Astrocyte of the spinal cord (primary cell): Measurements from ENCODE around the gene CFLAR.

Experiments
- DNase-seq: peaks from one replicate; pipeline ENCODE4 v3.0.0; 2011; ENCODE audit warnings: low read depth, low spot score
- H3K4me3 ChIP-seq: 2 replicates; pipeline ENCODE4 v1.5.1; 2011; ENCODE audit warnings: low read depth, mild to moderate bottlenecking, low read length, moderate library complexity
- in situ Hi-C: cut with HindIII; loops from 2 replicates; pipeline ENCODE4 v1.10.0; 2017; ENCODE audit warnings: low sequenced_read_pairs
- TF ChIP-seq, protein P1 (sequence below): IDR thresholded peaks from 2 replicates; pipeline ENCODE4 v1.5.1; 2012; ENCODE audit warnings: low read depth, mild to moderate bottlenecking, low read length, inconsistent platforms

Gene CFLAR

GRCh38 chr2:201223089-201224073, 107.4 kb downstream of the CFLAR start:
- H3K4me3 ChIP-seq: no peak overlapping the region
- TF ChIP-seq, protein P1, sequence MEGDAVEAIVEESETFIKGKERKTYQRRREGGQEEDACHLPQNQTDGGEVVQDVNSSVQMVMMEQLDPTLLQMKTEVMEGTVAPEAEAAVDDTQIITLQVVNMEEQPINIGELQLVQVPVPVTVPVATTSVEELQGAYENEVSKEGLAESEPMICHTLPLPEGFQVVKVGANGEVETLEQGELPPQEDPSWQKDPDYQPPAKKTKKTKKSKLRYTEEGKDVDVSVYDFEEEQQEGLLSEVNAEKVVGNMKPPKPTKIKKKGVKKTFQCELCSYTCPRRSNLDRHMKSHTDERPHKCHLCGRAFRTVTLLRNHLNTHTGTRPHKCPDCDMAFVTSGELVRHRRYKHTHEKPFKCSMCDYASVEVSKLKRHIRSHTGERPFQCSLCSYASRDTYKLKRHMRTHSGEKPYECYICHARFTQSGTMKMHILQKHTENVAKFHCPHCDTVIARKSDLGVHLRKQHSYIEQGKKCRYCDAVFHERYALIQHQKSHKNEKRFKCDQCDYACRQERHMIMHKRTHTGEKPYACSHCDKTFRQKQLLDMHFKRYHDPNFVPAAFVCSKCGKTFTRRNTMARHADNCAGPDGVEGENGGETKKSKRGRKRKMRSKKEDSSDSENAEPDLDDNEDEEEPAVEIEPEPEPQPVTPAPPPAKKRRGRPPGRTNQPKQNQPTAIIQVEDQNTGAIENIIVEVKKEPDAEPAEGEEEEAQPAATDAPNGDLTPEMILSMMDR: no peak
- no peak for DNase-seq
- in situ Hi-C loops: no loop called here
